Astrocyte (in vitro differentiated cells and primary cell): ENCODE results near the gene FGGY. TPM values are rescaled to one million over a fixed set of nuclear protein-coding genes. Genes with fewer than 3 reads are reported as not detected.
A peak's percentile ranks its signal among the peaks of the same experiment; 100 is the strongest.

Experiments used
- DNase-seq: peaks from one replicate; pipeline ENCODE4 v3.0.0-alpha.2; 2010; ENCODE audit warnings: low read depth
- FAIRE-seq: peaks from 2 replicates; lab custom pipeline; 2011; peaks lifted over from hg19 to GRCh38; lab: Jason Lieb, UNC
- H2AFZ ChIP-seq: 2 replicates; pipeline ENCODE4 v1.6.0; 2012; ENCODE audit warnings: low read depth, low read length, inconsistent platforms
- H3K27ac ChIP-seq: 2 replicates; pipeline ENCODE4 v1.5.1; 2011; ENCODE audit warnings: low read depth, low read length, inconsistent platforms
- H3K27me3 ChIP-seq: 2 replicates; pipeline ENCODE4 v1.6.0; 2011; ENCODE audit warnings: low read length, inconsistent platforms; ENCODE audit not compliant: insufficient read depth
- H3K36me3 ChIP-seq: 2 replicates; pipeline ENCODE4 v1.5.1; 2011; ENCODE audit warnings: low read length, inconsistent platforms; ENCODE audit not compliant: insufficient read depth
- H3K4me1 ChIP-seq: 2 replicates; pipeline ENCODE4 v1.5.1; 2011; ENCODE audit warnings: low read length, inconsistent platforms; ENCODE audit not compliant: insufficient read depth
- H3K4me2 ChIP-seq: 2 replicates; pipeline ENCODE4 v1.6.0; 2012; ENCODE audit warnings: low read length, inconsistent platforms
- H3K4me3 ChIP-seq: 2 replicates; pipeline ENCODE4 v1.5.1; 2011; ENCODE audit warnings: low read depth, mild to moderate bottlenecking, low read length, inconsistent platforms; ENCODE audit not compliant: insufficient read depth
- H3K79me2 ChIP-seq: 2 replicates; pipeline ENCODE4 v1.6.0; 2012; ENCODE audit warnings: mild to moderate bottlenecking, low read length, inconsistent platforms; ENCODE audit not compliant: insufficient read depth
- H3K9ac ChIP-seq: 2 replicates; pipeline ENCODE4 v1.6.0; 2012; ENCODE audit warnings: mild to moderate bottlenecking, low read length, inconsistent platforms
- H3K9me3 ChIP-seq: 2 replicates; pipeline ENCODE4 v1.5.1; 2012; ENCODE audit warnings: low read depth, mild to moderate bottlenecking, low read length, inconsistent platforms; ENCODE audit not compliant: insufficient read depth
- H4K20me1 ChIP-seq: 2 replicates; pipeline ENCODE4 v1.6.0; 2012; ENCODE audit warnings: low read length, inconsistent platforms; ENCODE audit not compliant: insufficient read depth
- H3K27ac Mint-ChIP-seq: one replicate; pipeline ENCODE4 v1.8.0; 2021; ENCODE audit warnings: mild to moderate bottlenecking, mixed read lengths; ENCODE audit not compliant: unreplicated experiment
- H3K27me3 Mint-ChIP-seq: one replicate; pipeline ENCODE4 v1.8.0; 2021; ENCODE audit warnings: low read depth, mixed read lengths; ENCODE audit not compliant: unreplicated experiment
- H3K36me3 Mint-ChIP-seq: one replicate; pipeline ENCODE4 v1.8.0; 2021; ENCODE audit warnings: low read depth, mixed read lengths; ENCODE audit not compliant: unreplicated experiment
- H3K4me1 Mint-ChIP-seq: one replicate; pipeline ENCODE4 v1.8.0; 2021; ENCODE audit warnings: low read depth, mixed read lengths; ENCODE audit not compliant: unreplicated experiment
- H3K4me3 Mint-ChIP-seq: one replicate; pipeline ENCODE4 v1.8.0; 2021; ENCODE audit warnings: mild to moderate bottlenecking, moderate library complexity, mixed read lengths; ENCODE audit not compliant: unreplicated experiment
- H3K9me3 Mint-ChIP-seq: one replicate; pipeline ENCODE4 v1.8.0; 2021; ENCODE audit warnings: mild to moderate bottlenecking, mixed read lengths; ENCODE audit not compliant: unreplicated experiment
- EZH2 ChIP-seq: IDR thresholded peaks from 2 replicates; pipeline ENCODE4 v1.6.1; 2012; ENCODE audit warnings: mild to moderate bottlenecking, low read length, inconsistent platforms; ENCODE audit not compliant: insufficient read depth
- total RNA-seq: library from RNA; stranded (reverse); gene quantifications from 2 replicates; pipeline ENCODE4 v1.2.1, GENCODE V29; 2021
- TF ChIP-seq, protein P1 (sequence below): IDR thresholded peaks from 2 replicates; pipeline ENCODE4 v1.5.1; 2011; ENCODE audit warnings: low read depth, mild to moderate bottlenecking, inconsistent platforms, low read length, moderate library complexity; ENCODE audit not compliant: insufficient read depth

The FGGY gene
- total RNA-seq, 1 donor from 2014 or later = 6.8 TPM

DNA sequence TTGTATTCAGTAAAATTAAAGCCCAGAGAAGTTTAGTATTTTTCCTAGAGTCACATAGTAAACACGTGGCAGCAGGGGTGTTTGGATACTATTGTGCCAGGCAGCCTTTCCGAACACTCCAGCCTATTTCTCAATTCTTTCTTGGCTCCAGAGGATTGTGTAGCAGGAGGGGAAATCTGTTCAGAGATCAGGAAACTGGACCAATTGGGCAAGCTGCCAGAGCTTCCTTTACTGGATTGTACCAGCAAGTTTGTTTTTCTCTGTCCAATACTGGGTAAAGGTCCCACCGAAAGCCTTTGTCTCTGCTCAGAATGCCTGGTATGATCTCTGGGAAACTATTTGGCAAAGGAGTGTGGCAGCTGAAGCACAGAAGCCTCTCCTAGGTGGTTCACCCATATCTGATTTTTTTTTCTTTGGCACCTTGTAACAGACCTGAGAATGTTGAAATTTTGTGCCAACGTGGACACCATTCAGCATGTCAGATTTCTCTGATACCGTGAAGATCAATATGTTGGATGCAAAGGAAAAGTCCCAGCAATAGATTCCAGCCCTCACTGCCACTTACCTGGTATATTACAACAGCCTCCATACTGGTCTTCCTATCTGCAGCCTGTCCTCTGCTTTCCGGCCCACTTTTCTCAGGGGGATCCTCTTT, 126.2 kb downstream of the FGGY start:
- Mint-ChIP-seq H3K36me3 (no peaks in the 10 kb centered on the region), H3K4me1 (peaks cover 18% of the 10 kb centered on the region), H3K27ac (no peak overlapping the region), H3K4me3 (no peak overlapping the region), H3K9me3 (no peaks in the 10 kb centered on the region), H3K27me3 (no peaks in the 10 kb centered on the region)
- H3K9ac ChIP-seq = no peak overlapping the region
- H3K4me2 ChIP-seq = no peak overlapping the region
- no peaks in the 10 kb centered on the region for H3K79me2 ChIP-seq
- H3K27me3 ChIP-seq = no peaks in the 10 kb centered on the region
- H3K9me3 ChIP-seq = no peaks in the 10 kb centered on the region
- H3K36me3 ChIP-seq = no peaks in the 10 kb centered on the region
- no peak overlapping the region for H2AFZ ChIP-seq
- H3K4me3 ChIP-seq = no peak overlapping the region
- TF ChIP-seq, protein P1, sequence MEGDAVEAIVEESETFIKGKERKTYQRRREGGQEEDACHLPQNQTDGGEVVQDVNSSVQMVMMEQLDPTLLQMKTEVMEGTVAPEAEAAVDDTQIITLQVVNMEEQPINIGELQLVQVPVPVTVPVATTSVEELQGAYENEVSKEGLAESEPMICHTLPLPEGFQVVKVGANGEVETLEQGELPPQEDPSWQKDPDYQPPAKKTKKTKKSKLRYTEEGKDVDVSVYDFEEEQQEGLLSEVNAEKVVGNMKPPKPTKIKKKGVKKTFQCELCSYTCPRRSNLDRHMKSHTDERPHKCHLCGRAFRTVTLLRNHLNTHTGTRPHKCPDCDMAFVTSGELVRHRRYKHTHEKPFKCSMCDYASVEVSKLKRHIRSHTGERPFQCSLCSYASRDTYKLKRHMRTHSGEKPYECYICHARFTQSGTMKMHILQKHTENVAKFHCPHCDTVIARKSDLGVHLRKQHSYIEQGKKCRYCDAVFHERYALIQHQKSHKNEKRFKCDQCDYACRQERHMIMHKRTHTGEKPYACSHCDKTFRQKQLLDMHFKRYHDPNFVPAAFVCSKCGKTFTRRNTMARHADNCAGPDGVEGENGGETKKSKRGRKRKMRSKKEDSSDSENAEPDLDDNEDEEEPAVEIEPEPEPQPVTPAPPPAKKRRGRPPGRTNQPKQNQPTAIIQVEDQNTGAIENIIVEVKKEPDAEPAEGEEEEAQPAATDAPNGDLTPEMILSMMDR = no peak
- TF ChIP-seq EZH2 = no peak
- no peak overlapping the region for H3K27ac ChIP-seq
- peak; percentile 11 for DNase-seq
- H3K4me1 ChIP-seq = peaks cover 10% of the 10 kb centered on the region
- no peak for FAIRE-seq
- H4K20me1 ChIP-seq = no peaks in the 10 kb centered on the region

- Mint-ChIP-seq H3K9me3 (no peaks in the 10 kb centered on the region), H3K4me3 (no peak overlapping the region), H3K36me3 (no peaks in the 10 kb centered on the region), H3K27ac (peak overlapping the region; percentile 41), H3K4me1 (peaks cover 19% of the 10 kb centered on the region), H3K27me3 (no peaks in the 10 kb centered on the region)
- Histone ChIP-seq H3K36me3 (no peaks in the 10 kb centered on the region), H3K9ac (no peak overlapping the region), H3K79me2 (no peaks in the 10 kb centered on the region), H4K20me1 (no peaks in the 10 kb centered on the region), H3K4me3 (no peak overlapping the region), H3K27ac (no peak overlapping the region), H3K4me1 (peaks cover 10% of the 10 kb centered on the region), H3K9me3 (no peaks in the 10 kb centered on the region), H3K27me3 (no peaks in the 10 kb centered on the region), H2AFZ (no peak overlapping the region), H3K4me2 (peak overlapping the region; percentile 26)
- peak; percentile 77 for DNase-seq
- TF ChIP-seq, protein P1 = no peak
- no peak for TF ChIP-seq EZH2
- no peak for FAIRE-seq
Measured at GRCh38 chr1:59427155-59427554, 130.3 kb downstream of the FGGY start.

DNA sequence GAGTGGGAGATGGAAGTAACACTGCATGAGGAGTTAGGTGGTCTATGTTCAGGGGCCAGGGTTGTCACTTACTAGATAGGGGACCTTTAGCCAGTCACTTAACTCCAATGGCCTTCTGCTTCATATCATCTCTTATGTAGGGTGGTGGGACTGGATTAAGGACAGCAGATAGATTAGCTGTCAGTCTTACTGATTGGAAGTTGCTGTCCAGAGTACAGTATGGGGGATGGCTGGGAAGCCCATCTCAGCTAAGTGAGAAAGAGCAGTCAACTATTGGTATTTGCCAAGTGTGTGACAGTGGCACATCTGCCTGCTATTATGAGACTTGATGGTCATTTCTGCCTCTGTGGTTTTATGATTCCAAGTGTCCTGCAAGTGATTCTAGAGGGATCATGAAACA, 130.9 kb downstream of the FGGY start:
- FAIRE-seq (no peak), DNase-seq (no peak)
- H3K27ac ChIP-seq = no peak overlapping the region
- no peaks in the 10 kb centered on the region for H3K27me3 ChIP-seq
- H2AFZ ChIP-seq = no peak overlapping the region
- TF ChIP-seq, protein P1 = no peak
- TF ChIP-seq EZH2 = no peak
- Mint-ChIP-seq H3K4me1 (peaks cover 25% of the 10 kb centered on the region), H3K27ac (peak overlapping the region; percentile 41), H3K27me3 (no peaks in the 10 kb centered on the region), H3K4me3 (no peak overlapping the region), H3K9me3 (no peaks in the 10 kb centered on the region), H3K36me3 (no peaks in the 10 kb centered on the region)
- H3K79me2 ChIP-seq = no peaks in the 10 kb centered on the region
- no peak overlapping the region for H3K4me3 ChIP-seq
- no peaks in the 10 kb centered on the region for H3K9me3 ChIP-seq
- no peaks in the 10 kb centered on the region for H3K36me3 ChIP-seq
- no peaks in the 10 kb centered on the region for H4K20me1 ChIP-seq
- H3K9ac ChIP-seq = no peak overlapping the region
- H3K4me1 ChIP-seq = peaks cover 10% of the 10 kb centered on the region
- peak overlapping the region; percentile 26 for H3K4me2 ChIP-seq
